K562 (cell line): ENCODE data around the gene BEST4. TPM values are rescaled to one million over a fixed set of nuclear protein-coding genes. Genes with fewer than 3 reads are reported as not detected.

Source experiments
- ATF1 ChIP-seq, 2 experiments: fragments of 450-650 bp in 1 of 2; IDR thresholded peaks; 2 replicates each; pipeline ENCODE4 v1.6.1; 2016; ENCODE audit warnings: missing compliant biosample characterization in 1 of 2, missing genetic modification characterization in 1 of 2
- BRF1 ChIP-seq: IDR thresholded peaks from 3 replicates; pipeline ENCODE4 v1.6.1; 2011; ENCODE audit warnings: borderline replicate concordance, mild to moderate bottlenecking; ENCODE audit not compliant: insufficient read length; ENCODE audit errors: extremely low read depth
- HDAC2 ChIP-seq: fragments of 450-650 bp; IDR thresholded peaks from 2 replicates; pipeline ENCODE4 v1.6.1; 2016; ENCODE audit warnings: mild to moderate bottlenecking
- HMGN3 ChIP-seq: IDR thresholded peaks from 2 replicates; pipeline ENCODE4 v1.6.1; 2011; ENCODE audit warnings: borderline replicate concordance, low read depth, mild to moderate bottlenecking, mixed read lengths, low read length; ENCODE audit not compliant: insufficient read length; ENCODE audit errors: extremely low read depth
- ILF3 ChIP-seq: fragments of 450-650 bp; IDR thresholded peaks from 2 replicates; pipeline ENCODE4 v1.6.1; 2018; ENCODE audit warnings: antibody characterized with exemption, mild to moderate bottlenecking, moderate library complexity, borderline replicate concordance
- KAT7 ChIP-seq: sonication (generic); formaldehyde crosslinking; IDR thresholded peaks from 2 replicates; pipeline ENCODE4 v1.8.0; 2022; ENCODE audit warnings: missing genetic modification reagents, mild to moderate bottlenecking, borderline replicate concordance
- KLF16 ChIP-seq: IDR thresholded peaks from 2 replicates; pipeline ENCODE4 v1.6.1; 2016; ENCODE audit warnings: antibody characterized with exemption
- LCOR ChIP-seq: sonication (generic); formaldehyde crosslinking; IDR thresholded peaks from 2 replicates; pipeline ENCODE4 v1.8.0; 2022; ENCODE audit warnings: mild to moderate bottlenecking, missing genetic modification reagents
- NFXL1 ChIP-seq: fragments of 450-650 bp; formaldehyde crosslinking; IDR thresholded peaks from 2 replicates; pipeline ENCODE4 v1.4.0; 2021; ENCODE audit warnings: mild to moderate bottlenecking
- PHB ChIP-seq: fragments of 250-450 bp; sonication (Bioruptor Pico); IDR thresholded peaks from 2 replicates; pipeline ENCODE4 v1.5.0; 2021
- PHF21A ChIP-seq: fragments of 450-650 bp; IDR thresholded peaks from 2 replicates; pipeline ENCODE4 v1.6.1; 2017; ENCODE audit warnings: low read depth, borderline replicate concordance
- POLR2A ChIP-seq: fragments of 450-650 bp; conservative IDR thresholded peaks from 2 replicates; pipeline ENCODE4 v1.6.1; 2016
- POLR2G ChIP-seq: fragments of 200-400 bp; formaldehyde crosslinking; IDR thresholded peaks from 2 replicates; pipeline ENCODE4 v1.6.1; 2017; ENCODE audit warnings: low read depth, mild to moderate bottlenecking, antibody characterized with exemption, low read length, moderate library complexity
- POLR2H ChIP-seq: IDR thresholded peaks from 2 replicates; pipeline ENCODE4 v1.6.1; 2016; ENCODE audit warnings: missing genetic modification characterization, low read depth, mild to moderate bottlenecking, control low read depth, missing compliant biosample characterization, moderate library complexity
- POU5F1 ChIP-seq: fragments of 150-350 bp; IDR thresholded peaks from 2 replicates; pipeline ENCODE4 v1.6.1; 2014; ENCODE audit warnings: borderline replicate concordance, low read length, low read depth, mild to moderate bottlenecking; ENCODE audit not compliant: partially characterized antibody
- SIRT6 ChIP-seq: IDR thresholded peaks from one replicate; pipeline ENCODE4 v1.6.1; 2012; ENCODE audit warnings: low read depth, mild to moderate bottlenecking, control low read depth, inconsistent platforms, low read length, moderate library complexity
- SMAD2 ChIP-seq: fragments of 150-350 bp; IDR thresholded peaks from 2 replicates; pipeline ENCODE4 v1.6.1; 2014; ENCODE audit warnings: low read depth, mild to moderate bottlenecking, low read length
- SRSF7 ChIP-seq: fragments of 200-400 bp; formaldehyde crosslinking; optimal IDR thresholded peaks from 2 replicates; pipeline ENCODE3; 2017; ENCODE audit warnings: mild to moderate bottlenecking, low read depth, low read length
- U2AF1 ChIP-seq: fragments of 200-400 bp; formaldehyde crosslinking; optimal IDR thresholded peaks from 2 replicates; pipeline ENCODE3; 2017; ENCODE audit warnings: mild to moderate bottlenecking, low read depth, low read length, moderate library complexity
- WHSC1 ChIP-seq: IDR thresholded peaks from one replicate; pipeline ENCODE4 v1.6.1; 2012; ENCODE audit warnings: low read length, control low read depth, inconsistent platforms
- ZBTB7A ChIP-seq: IDR thresholded peaks from 2 replicates; pipeline ENCODE4 v1.6.1; 2011; ENCODE audit warnings: low read depth, mild to moderate bottlenecking, low read length, moderate library complexity, borderline replicate concordance; ENCODE audit not compliant: control insufficient read depth
- ZNF263 ChIP-seq: sonication (generic); formaldehyde crosslinking; IDR thresholded peaks from 2 replicates; pipeline ENCODE4 v1.8.0; 2022; ENCODE audit warnings: mild to moderate bottlenecking, missing genetic modification reagents, borderline replicate concordance
- polyA plus RNA-seq, 8 experiments: library from polyadenylated mRNA; depleted of rRNA in 4 of 8; stranded (reverse) in 5 of 8; unstranded in 3 of 8; fragments of >200 nt; fragmentation: Nextera tagmentation in 2 of 8; fragmentation: Illumina TruSeq in 1 of 8; extraction: Ambion mirVana in 2 of 8; extraction: Trizol in 1 of 8; gene quantifications; 2 replicates each; pipeline versions ENCODE4 v1.2.1 to v1.2.3, GENCODE V29; 2011 to 2014; ENCODE audit warnings: inconsistent platforms in 1 of 8, missing spikeins in 1 of 8
- total RNA-seq, 7 experiments: library from RNA; depleted of rRNA in 6 of 7; stranded (reverse); fragments of >200 nt in 6 of 7; fragmentation: Illumina TruSeq in 2 of 7; extraction: Trizol in 2 of 7; gene quantifications; 2 replicates each; pipeline versions ENCODE4 v1.2.1 to v1.2.3, GENCODE V29; 2011 to 2021; ENCODE audit warnings: low replicate concordance in 1 of 7
- TF ChIP-seq, protein P1 (sequence below): sonication (generic); formaldehyde crosslinking; IDR thresholded peaks from 2 replicates; pipeline ENCODE4 v1.8.0; 2022; ENCODE audit warnings: mild to moderate bottlenecking, missing genetic modification reagents, borderline replicate concordance
- TF ChIP-seq, protein P2 (sequence below), 2 experiments: fragments of 450-650 bp in 1 of 2; sonication (generic) in 1 of 2; formaldehyde crosslinking in 1 of 2; IDR thresholded peaks in 1 of 2; conservative IDR thresholded peaks in 1 of 2; 2 replicates each; pipeline versions ENCODE4 v1.6.1 to v1.8.1; 2016 to 2023; ENCODE audit warnings: mild to moderate bottlenecking in 2 of 2, moderate library complexity in 2 of 2, inconsistent platforms in 1 of 2, missing genetic modification reagents in 1 of 2
- TF ChIP-seq, protein P3 (sequence below), 3 experiments: IDR thresholded peaks in 2 of 3; conservative IDR thresholded peaks in 1 of 3; 2 replicates each; pipeline ENCODE4 v1.5.1; 2011 to 2012; ENCODE audit warnings: low read length in 3 of 3, mild to moderate bottlenecking in 3 of 3, control low read depth in 2 of 3, improper control_type of control experiment in 1 of 3, inconsistent platforms in 1 of 3, low read depth in 1 of 3, mixed read lengths in 1 of 3, moderate library complexity in 1 of 3; ENCODE audit not compliant: insufficient read depth in 2 of 3

The BEST4 gene
- total and polyA plus RNA-seq, 9 of the 15 experiments (the other 6 are each of a cell fraction or from before 2014, with no cell fraction given), result 0.07 to 0.11 TPM; not detected in 7

DNA sequence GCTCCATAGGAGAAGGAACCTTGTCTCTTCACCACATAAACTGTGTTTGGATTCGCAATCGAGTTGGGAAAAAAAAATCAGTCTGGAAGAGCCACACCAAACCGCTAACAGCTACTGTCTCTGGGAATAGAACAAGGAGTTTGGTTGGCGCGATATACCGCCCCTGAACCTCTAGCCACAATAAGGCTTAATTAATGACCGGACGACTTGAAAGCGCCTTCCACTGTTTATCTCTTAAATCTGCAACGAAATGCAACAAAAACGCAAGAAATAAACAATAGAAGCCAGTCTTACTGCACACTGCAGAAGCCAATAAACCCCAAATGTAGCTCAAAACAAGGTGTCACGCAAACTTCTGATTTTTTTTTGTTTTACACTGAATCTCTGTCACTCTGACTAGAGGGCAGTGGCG, 31.2 kb upstream of the BEST4 start (continued):
- TF ChIP-seq, protein P1, sequence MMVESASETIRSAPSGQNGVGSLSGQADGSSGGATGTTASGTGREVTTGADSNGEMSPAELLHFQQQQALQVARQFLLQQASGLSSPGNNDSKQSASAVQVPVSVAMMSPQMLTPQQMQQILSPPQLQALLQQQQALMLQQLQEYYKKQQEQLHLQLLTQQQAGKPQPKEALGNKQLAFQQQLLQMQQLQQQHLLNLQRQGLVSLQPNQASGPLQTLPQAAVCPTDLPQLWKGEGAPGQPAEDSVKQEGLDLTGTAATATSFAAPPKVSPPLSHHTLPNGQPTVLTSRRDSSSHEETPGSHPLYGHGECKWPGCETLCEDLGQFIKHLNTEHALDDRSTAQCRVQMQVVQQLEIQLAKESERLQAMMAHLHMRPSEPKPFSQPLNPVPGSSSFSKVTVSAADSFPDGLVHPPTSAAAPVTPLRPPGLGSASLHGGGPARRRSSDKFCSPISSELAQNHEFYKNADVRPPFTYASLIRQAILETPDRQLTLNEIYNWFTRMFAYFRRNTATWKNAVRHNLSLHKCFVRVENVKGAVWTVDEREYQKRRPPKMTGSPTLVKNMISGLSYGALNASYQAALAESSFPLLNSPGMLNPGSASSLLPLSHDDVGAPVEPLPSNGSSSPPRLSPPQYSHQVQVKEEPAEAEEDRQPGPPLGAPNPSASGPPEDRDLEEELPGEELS (CRISPR knock-in tag), result no peak
- TF ChIP-seq ZBTB7A (0 out of 2 replicates have a peak, but pooled peaks have one; percentile 44), LCOR (CRISPR knock-in tag) (no peak), WHSC1 (no peak), NFXL1 (CRISPR knock-in tag) (no peak; the same call in 1 of the 2 replicates), SIRT6 (no peak), PHB (CRISPR knock-in tag) (no peak), KLF16 (no peak), BRF1 (no peak), POLR2A (no peak), SRSF7 (no peak), HDAC2 (0 out of 2 replicates have a peak, but pooled peaks have one; percentile 11), HMGN3 (no peak), ILF3 (no peak), U2AF1 (no peak), POU5F1 (no peak), ATF1 (CRISPR knock-in tag; IDR thresholded peaks at IDR 0.05) (no peak), ATF1 (tag; IDR thresholded peaks at IDR 0.05) (peak; percentile 72; the same call in 1 of the 2 replicates), SMAD2 (no peak), ZNF263 (CRISPR knock-in tag) (no peak), POLR2H (tag) (0 out of 2 replicates have a peak, but pooled peaks have one; percentile 6), KAT7 (CRISPR knock-in tag) (peak; percentile 47; the same call in 1 of the 2 replicates), POLR2G (peak; percentile 69), PHF21A (peak; percentile 60; the same call in 1 of the 2 replicates)
- TF ChIP-seq, protein P2, sequence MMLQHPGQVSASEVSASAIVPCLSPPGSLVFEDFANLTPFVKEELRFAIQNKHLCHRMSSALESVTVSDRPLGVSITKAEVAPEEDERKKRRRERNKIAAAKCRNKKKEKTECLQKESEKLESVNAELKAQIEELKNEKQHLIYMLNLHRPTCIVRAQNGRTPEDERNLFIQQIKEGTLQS (IDR thresholded peaks at IDR 0.05), result no peak
- TF ChIP-seq, protein P2 (CRISPR knock-in tag; conservative IDR thresholded peaks at IDR 0.05), result no peak
- TF ChIP-seq, protein P3, sequence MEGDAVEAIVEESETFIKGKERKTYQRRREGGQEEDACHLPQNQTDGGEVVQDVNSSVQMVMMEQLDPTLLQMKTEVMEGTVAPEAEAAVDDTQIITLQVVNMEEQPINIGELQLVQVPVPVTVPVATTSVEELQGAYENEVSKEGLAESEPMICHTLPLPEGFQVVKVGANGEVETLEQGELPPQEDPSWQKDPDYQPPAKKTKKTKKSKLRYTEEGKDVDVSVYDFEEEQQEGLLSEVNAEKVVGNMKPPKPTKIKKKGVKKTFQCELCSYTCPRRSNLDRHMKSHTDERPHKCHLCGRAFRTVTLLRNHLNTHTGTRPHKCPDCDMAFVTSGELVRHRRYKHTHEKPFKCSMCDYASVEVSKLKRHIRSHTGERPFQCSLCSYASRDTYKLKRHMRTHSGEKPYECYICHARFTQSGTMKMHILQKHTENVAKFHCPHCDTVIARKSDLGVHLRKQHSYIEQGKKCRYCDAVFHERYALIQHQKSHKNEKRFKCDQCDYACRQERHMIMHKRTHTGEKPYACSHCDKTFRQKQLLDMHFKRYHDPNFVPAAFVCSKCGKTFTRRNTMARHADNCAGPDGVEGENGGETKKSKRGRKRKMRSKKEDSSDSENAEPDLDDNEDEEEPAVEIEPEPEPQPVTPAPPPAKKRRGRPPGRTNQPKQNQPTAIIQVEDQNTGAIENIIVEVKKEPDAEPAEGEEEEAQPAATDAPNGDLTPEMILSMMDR (IDR thresholded peaks at IDR 0.05 in 2 of 3, conservative IDR thresholded peaks at IDR 0.05 in 1 of 3; ENCODE audit: insufficient read depth in 2 of 3, low read depth in 1 of 3, low read length in 3 of 3), result peak in 1 of 3 experiments; percentile 16; a peak in 1 of 6 replicates
